Kidney (tissue), 14 donors: ENCODE measurements around the gene GVQW3. TPM values are rescaled to one million over a fixed set of nuclear protein-coding genes. Genes with fewer than 3 reads are reported as not detected.

ENCODE experiments used
- DNase-seq, 5 donors: peaks; one replicate each; pipeline ENCODE4 v3.0.0-alpha.2; 2013 to 2020
- FAIRE-seq: peaks from 2 replicates; lab custom pipeline; 2012; peaks lifted over from hg19 to GRCh38; lab: Jason Lieb, UNC
- H3K27ac ChIP-seq, 2 donors: one replicate each; pipeline ENCODE4 v1.7.0; 2013; ENCODE audit warnings: low read depth in 2 of 2, low read length in 2 of 2, inconsistent platforms in 1 of 2
- H3K27me3 ChIP-seq: one replicate; pipeline ENCODE4 v1.7.1; 2013; ENCODE audit warnings: low read length, inconsistent platforms; ENCODE audit not compliant: control insufficient read depth, insufficient read depth
- H3K36me3 ChIP-seq, 3 donors: one replicate each; pipeline versions ENCODE4 v1.7.0 to v1.7.1; 2013; ENCODE audit warnings: low read length in 3 of 3, control low read depth in 1 of 3, inconsistent platforms in 1 of 3; ENCODE audit not compliant: insufficient read depth in 3 of 3, control insufficient read depth in 2 of 3
- H3K4me1 ChIP-seq, 3 donors: one replicate each; pipeline versions ENCODE4 v1.7.0 to v1.7.1; 2013; ENCODE audit warnings: low read length in 3 of 3, inconsistent platforms in 1 of 3, low read depth in 1 of 3; ENCODE audit not compliant: control insufficient read depth in 2 of 3, insufficient read depth in 2 of 3
- H3K4me3 ChIP-seq, 3 donors: one replicate each; pipeline versions ENCODE4 v1.7.0 to v1.8.1; 2013; ENCODE audit warnings: low read length in 3 of 3, control low read depth in 1 of 3, inconsistent platforms in 1 of 3
- H3K9ac ChIP-seq, 3 donors: one replicate each; pipeline versions ENCODE4 v1.7.0 to v1.7.1; 2013; ENCODE audit warnings: low read length in 3 of 3, control low read depth in 1 of 3, inconsistent platforms in 1 of 3
- H3K9me3 ChIP-seq, 3 donors: one replicate each; pipeline versions ENCODE4 v1.7.0 to v1.7.1; 2013; ENCODE audit warnings: low read length in 3 of 3, control low read depth in 1 of 3, inconsistent platforms in 1 of 3; ENCODE audit not compliant: control insufficient read depth in 2 of 3, insufficient read depth in 1 of 3
- intact Hi-C: fragments of 100-400 bp; cut with DNase I; formaldehyde crosslinking; loops from one replicate; pipeline ENCODE4 v1.11.1; 2022
- polyA plus RNA-seq: library from polyadenylated mRNA; stranded (reverse); fragments of 350-450 nt; fragmentation: Illumina TruSeq; extraction: RNeasy Lipid Tissue Mini Kit (QIAGEN cat#74804); gene quantifications from one replicate; pipeline ENCODE4 v1.2.3, GENCODE V29; 2014; ENCODE audit warnings: low read depth, low replicate concordance; ENCODE audit not compliant: insufficient read depth
- total RNA-seq: library from RNA; stranded (reverse); fragmentation: NEBNext Ultra II Directional; extraction: Animal tissue kit (Norgen Biotek cat#: 25700); gene quantifications from one replicate; pipeline ENCODE4 v1.2.1, GENCODE V29; 2021
- TF ChIP-seq, protein P1 (sequence below): IDR thresholded peaks from 3 replicates; pipeline ENCODE4 v1.5.1; 2012; ENCODE audit warnings: mild to moderate bottlenecking, moderate library complexity, borderline replicate concordance; ENCODE audit not compliant: insufficient read depth; ENCODE audit errors: extremely low read depth
- donor health status: control.
- donor health status: control.
- donor health status: control.
- donor health status: control.
- donor health status: control.
- donor health status: DM: yes; HTN: yes; CAD: no.
- donor health status: Normal renal cell carcinoma (clear cell type).

Gene GVQW3
- total and polyA plus RNA-seq, 2 donors from 2014 or later = 1.4 to 3.4 TPM

DNA sequence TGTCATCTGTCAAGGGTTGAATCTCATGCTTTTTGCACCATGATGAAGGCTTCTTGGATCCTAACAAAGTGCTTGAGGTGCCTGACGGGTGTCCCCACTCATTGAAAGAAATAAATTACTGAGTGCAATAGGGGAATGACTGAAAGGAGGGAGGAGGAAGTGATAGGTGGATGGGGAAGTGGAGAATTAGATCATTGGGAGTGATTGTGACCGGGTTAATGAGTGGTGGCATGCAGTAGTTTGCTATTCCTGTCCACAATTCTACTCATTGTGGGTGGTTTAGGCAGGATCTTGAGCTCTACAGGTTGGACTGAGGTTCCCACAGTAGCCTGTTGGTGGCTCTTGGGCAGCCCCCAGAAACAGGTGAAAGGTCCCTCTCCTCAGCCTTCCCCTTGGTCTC, 44.5 kb upstream of the GVQW3 start:
- peaks cover 0 to 9% (median 0%) of the 10 kb centered on the region in 3 donors for H3K9me3 ChIP-seq
- intact Hi-C loops = no loop called here
- H3K36me3 ChIP-seq = no peaks in the 10 kb centered on the region
- H3K4me3 ChIP-seq = no peak overlapping the region
- H3K4me1 ChIP-seq = no peaks in the 10 kb centered on the region
- no peak overlapping the region for H3K27ac ChIP-seq
- TF ChIP-seq, protein P1, sequence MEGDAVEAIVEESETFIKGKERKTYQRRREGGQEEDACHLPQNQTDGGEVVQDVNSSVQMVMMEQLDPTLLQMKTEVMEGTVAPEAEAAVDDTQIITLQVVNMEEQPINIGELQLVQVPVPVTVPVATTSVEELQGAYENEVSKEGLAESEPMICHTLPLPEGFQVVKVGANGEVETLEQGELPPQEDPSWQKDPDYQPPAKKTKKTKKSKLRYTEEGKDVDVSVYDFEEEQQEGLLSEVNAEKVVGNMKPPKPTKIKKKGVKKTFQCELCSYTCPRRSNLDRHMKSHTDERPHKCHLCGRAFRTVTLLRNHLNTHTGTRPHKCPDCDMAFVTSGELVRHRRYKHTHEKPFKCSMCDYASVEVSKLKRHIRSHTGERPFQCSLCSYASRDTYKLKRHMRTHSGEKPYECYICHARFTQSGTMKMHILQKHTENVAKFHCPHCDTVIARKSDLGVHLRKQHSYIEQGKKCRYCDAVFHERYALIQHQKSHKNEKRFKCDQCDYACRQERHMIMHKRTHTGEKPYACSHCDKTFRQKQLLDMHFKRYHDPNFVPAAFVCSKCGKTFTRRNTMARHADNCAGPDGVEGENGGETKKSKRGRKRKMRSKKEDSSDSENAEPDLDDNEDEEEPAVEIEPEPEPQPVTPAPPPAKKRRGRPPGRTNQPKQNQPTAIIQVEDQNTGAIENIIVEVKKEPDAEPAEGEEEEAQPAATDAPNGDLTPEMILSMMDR = no peak
- no peaks in the 10 kb centered on the region for H3K27me3 ChIP-seq
- DNase-seq = no peak
- no peak for FAIRE-seq
- no peak overlapping the region for H3K9ac ChIP-seq

DNA sequence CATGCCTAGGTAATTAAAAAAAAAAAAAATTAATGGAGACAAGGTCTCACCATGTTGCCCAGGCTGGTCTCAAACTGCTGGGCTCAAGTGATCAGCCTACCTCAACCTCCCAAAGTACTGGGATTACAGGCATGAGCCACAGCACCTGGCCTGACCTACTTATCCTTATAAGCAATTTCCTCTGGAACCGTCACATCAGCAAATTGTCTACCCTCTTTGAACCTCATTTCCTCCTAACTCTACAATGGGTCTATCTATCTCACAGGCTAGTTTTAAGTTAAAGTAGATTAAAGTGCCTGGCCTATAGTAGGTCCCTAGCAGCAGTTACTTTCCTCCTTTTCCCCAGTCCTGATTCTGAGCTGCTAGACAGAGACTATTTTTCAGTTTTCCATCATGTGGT, 43.7 kb upstream of the GVQW3 start:
- no peak overlapping the region for H3K4me3 ChIP-seq
- H3K27ac ChIP-seq = no peak overlapping the region
- no peaks in the 10 kb centered on the region for H3K4me1 ChIP-seq
- intact Hi-C loops = no loop called here
- peaks cover 0 to 9% (median 0%) of the 10 kb centered on the region in 3 donors for H3K9me3 ChIP-seq
- no peaks in the 10 kb centered on the region for H3K36me3 ChIP-seq
- no peak for DNase-seq
- FAIRE-seq = no peak
- H3K27me3 ChIP-seq = no peaks in the 10 kb centered on the region
- TF ChIP-seq, protein P1 = no peak
- H3K9ac ChIP-seq = no peak overlapping the region

DNA sequence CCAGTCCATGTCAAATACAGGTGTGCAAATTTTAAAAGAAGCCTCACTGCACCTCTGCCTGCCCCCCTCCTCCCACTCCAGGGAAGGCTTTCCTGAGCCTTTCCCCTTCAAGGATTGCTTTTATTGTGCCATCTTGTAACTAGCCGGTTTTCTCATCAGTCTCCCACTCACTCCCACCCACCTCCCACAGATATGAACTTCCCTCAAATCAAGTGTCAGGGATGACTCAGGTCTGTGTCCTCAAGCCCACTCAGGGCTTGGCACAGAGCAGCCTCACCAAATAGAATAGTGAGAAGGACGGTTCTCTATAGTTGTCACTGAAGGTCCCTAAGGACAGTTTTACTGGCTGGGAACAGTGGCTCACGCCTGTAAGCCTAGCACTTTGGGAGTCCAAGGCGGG, 43.2 kb upstream of the GVQW3 start:
- no peak overlapping the region for H3K4me3 ChIP-seq
- no peaks in the 10 kb centered on the region for H3K27me3 ChIP-seq
- no peaks in the 10 kb centered on the region for H3K36me3 ChIP-seq
- DNase-seq (no peak), FAIRE-seq (no peak)
- no peak overlapping the region for H3K9ac ChIP-seq
- no peaks in the 10 kb centered on the region for H3K4me1 ChIP-seq
- no peak overlapping the region for H3K27ac ChIP-seq
- intact Hi-C loops = no loop called here
- peaks cover 0 to 9% (median 0%) of the 10 kb centered on the region in 3 donors for H3K9me3 ChIP-seq
- TF ChIP-seq, protein P1 = no peak

DNA sequence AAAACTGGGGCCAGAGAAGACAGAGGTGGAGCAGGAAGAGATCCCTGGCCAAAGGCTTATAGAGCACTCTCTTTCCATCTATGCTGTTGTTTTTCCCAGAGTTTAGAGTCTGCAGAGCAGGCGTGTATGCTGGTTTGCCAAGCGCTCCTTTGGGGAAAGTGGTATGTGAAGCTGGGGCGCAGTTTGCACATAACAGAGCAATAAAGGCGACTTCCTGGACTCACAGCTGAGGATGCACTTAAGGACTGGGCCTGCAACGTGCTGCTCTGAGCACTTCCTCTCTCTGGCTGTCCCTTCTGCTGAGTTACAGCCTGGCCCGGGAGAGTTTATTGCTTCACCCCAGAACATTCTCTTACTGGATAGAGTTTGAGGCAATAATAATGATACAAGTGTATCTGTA, 41.9 kb upstream of the GVQW3 start:
- H3K36me3 ChIP-seq = no peaks in the 10 kb centered on the region
- TF ChIP-seq, protein P1 = no peak
- H3K9me3 ChIP-seq = peaks cover 0 to 9% (median 0%) of the 10 kb centered on the region in 3 donors
- H3K27me3 ChIP-seq = no peaks in the 10 kb centered on the region
- no peak overlapping the region for H3K9ac ChIP-seq
- FAIRE-seq (no peak), DNase-seq (peak in 3 of 5 donors; percentile 40 to 87 (median 79))
- H3K4me3 ChIP-seq = no peak overlapping the region
- no peaks in the 10 kb centered on the region for H3K4me1 ChIP-seq
- intact Hi-C loops = no loop called here
- H3K27ac ChIP-seq = no peak overlapping the region
